Measurements from ENCODE around the gene CIC. TPM values are rescaled to one million over a fixed set of nuclear protein-coding genes. Genes with fewer than 3 reads are reported as not detected.

CIC gene
- total and polyA plus RNA-seq, 8 donors = 37.2 to 76.1 (median 55.6) TPM

- ATAC-seq (no peak), DNase-seq (no peak)
- peaks cover 7 to 19% of the 10 kb centered on the region in 2 donors for H3K4me1 ChIP-seq
- peaks cover 0 to 62% of the 10 kb centered on the region in 2 donors for H3K36me3 ChIP-seq
- TF ChIP-seq CTCF (IDR thresholded peaks at IDR 0.05) = no peak
- H3K27me3 ChIP-seq = no peaks in the 10 kb centered on the region
- no peaks in the 10 kb centered on the region for H3K9me3 ChIP-seq
- H3K4me3 ChIP-seq = no peak overlapping the region
- intact Hi-C loops (cut with DNase I) = no loop called here
- no peak overlapping the region for H3K27ac ChIP-seq
Measured at GRCh38 chr19:42224940-42225717, 43.9 kb upstream of the CIC start.

- Histone ChIP-seq H3K27me3 (no peaks in the 10 kb centered on the region), H3K36me3 (peaks cover 0 to 69% of the 10 kb centered on the region in 2 donors), H3K27ac (no peak overlapping the region), H3K9me3 (no peaks in the 10 kb centered on the region), H3K4me1 (peaks cover 5 to 16% of the 10 kb centered on the region in 2 donors), H3K4me3 (no peak overlapping the region)
- TF ChIP-seq CTCF (IDR thresholded peaks at IDR 0.05) = no peak
- DNase-seq = peak in 1 of 4 donors; percentile 79
- ATAC-seq = no peak
- intact Hi-C loops (cut with DNase I) = no loop called here
Measured at GRCh38 chr19:42225718-42226292, 43.2 kb upstream of the CIC start.

- no peak overlapping the region for H3K4me3 ChIP-seq
- H3K36me3 ChIP-seq = peaks cover 0 to 79% of the 10 kb centered on the region in 2 donors
- TF ChIP-seq CTCF (IDR thresholded peaks at IDR 0.05) = no peak
- peaks cover 0 to 6% of the 10 kb centered on the region in 2 donors for H3K4me1 ChIP-seq
- DNase-seq = no peak
- no peaks in the 10 kb centered on the region for H3K27me3 ChIP-seq
- no peak overlapping the region for H3K27ac ChIP-seq
- no peaks in the 10 kb centered on the region for H3K9me3 ChIP-seq
- intact Hi-C loops (cut with DNase I) = no loop called here
- no peak for ATAC-seq
Measured at GRCh38 chr19:42226886-42227285, 42.2 kb upstream of the CIC start.

GRCh38 chr19:42228641-42229040, 40.4 kb upstream of the CIC start:
- Histone ChIP-seq H3K9me3 (no peaks in the 10 kb centered on the region), H3K27me3 (no peaks in the 10 kb centered on the region), H3K4me1 (no peaks in the 10 kb centered on the region), H3K36me3 (peaks cover 0 to 97% of the 10 kb centered on the region in 2 donors), H3K4me3 (no peak overlapping the region), H3K27ac (no peak overlapping the region)
- TF ChIP-seq CTCF (IDR thresholded peaks at IDR 0.05) = no peak
- intact Hi-C loops (cut with DNase I) = no loop called here
- peak in 1 of 4 donors; percentile 45 for DNase-seq
- no peak for ATAC-seq

GRCh38 chr19:42229301-42229854, 39.7 kb upstream of the CIC start:
- no peak overlapping the region for H3K4me3 ChIP-seq
- no peaks in the 10 kb centered on the region for H3K4me1 ChIP-seq
- DNase-seq (peak in 1 of 4 donors; percentile 8), ATAC-seq (no peak)
- peaks cover 0 to 99% of the 10 kb centered on the region in 2 donors for H3K36me3 ChIP-seq
- H3K27me3 ChIP-seq = no peaks in the 10 kb centered on the region
- no peak overlapping the region for H3K27ac ChIP-seq
- H3K9me3 ChIP-seq = no peaks in the 10 kb centered on the region
- intact Hi-C loops (cut with DNase I) = no loop called here
- no peak for TF ChIP-seq CTCF (IDR thresholded peaks at IDR 0.05)

Data from left lung (tissue), 10 donors.